ENCODE data around the gene ZPBP.

GRCh38 chr7:50141131-50141530 lies 48.1 kb upstream of the ZPBP start:
- no peak for TF ChIP-seq CTCF (IDR thresholded peaks at IDR 0.05)
- TF ChIP-seq EZH2 (IDR thresholded peaks at IDR 0.05; ENCODE audit: borderline replicate concordance, insufficient read depth, low read depth, low read length, poor library complexity, severe bottlenecking): no peak

Data from B cell (primary cell).